GM18511 (cell line): ENCODE measurements around the gene ASCC2.
"Not testable (repeated sequence)": the region's sequence is repeated elsewhere in the genome, so short reads cannot be mapped to it uniquely, and the experiment has no call there.

Source experiments
- ATAC-seq: cut with Tn5 transposase; IDR thresholded peaks from one replicate; pipeline ENCODE4 v1.9.1; 2021; ENCODE audit warnings: mild to moderate bottlenecking, moderate library complexity; ENCODE audit not compliant: unreplicated experiment

The ASCC2 gene

DNA sequence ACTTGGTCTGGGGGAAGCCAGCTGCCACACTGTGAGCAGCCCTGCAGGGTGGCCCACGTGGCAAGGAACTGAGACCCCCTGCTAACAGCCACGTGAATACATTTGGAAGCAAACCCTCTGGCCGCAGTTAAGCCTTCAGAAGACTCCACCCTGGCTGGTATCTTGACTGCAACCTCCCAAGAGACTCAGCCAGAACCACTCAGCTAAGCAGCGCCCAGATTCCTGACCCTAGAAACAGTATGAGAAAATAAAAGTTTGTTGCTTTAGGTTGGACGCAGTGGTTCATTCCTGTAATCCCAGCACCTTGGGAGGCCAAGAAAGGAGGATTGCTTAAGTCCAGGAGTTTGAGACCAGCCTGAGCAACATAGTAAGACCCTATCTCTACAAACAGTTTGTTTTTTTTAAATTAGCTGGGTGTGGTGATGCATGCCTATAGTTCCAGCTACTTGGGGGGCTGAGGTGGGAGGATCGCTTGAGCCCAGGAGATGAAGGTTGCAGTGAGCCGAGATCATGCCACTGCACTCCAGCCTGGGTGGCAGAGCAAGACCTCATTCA, 79.9 kb downstream of the ASCC2 start:
- ATAC-seq: no peak

DNA sequence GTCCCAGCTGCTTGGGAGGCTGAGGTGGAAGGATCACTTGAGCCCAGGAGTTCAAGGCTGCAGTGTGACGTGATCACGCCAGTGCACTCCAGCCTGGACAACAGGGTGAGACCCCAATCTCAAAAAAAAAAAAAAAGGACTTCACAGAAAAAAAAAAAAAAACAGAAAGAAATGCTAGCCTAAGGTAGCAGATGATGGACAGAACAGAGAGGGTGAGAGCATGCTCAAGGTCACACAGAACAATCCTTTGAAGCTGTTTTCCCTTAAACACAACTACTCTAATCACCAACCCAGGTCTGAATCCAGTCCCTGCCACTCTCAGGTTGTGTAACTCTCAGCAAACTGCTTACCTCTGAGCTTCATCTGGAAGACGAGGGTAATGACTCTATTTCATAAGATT, 81.0 kb downstream of the ASCC2 start:
- ATAC-seq: no peak

DNA sequence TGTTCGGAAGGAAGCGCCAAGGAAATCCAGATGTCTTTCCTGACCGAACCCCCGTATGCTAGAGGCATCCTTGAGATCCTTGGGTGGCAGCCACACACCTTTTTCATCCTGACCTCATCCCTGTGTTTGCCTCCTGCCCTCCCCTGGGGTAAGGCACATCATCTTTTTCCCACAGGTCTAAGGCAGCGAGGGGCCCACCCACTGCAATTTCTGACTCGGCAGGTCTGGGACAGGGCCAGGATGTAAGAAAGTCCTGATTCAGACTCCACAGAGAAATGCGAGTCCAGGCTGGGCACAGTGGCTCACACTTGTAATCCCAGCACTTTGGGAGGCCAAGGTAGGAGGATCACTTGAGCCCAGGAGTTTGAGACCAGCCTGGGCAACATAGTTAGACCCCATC, 81.7 kb downstream of the ASCC2 start:
- no peak for ATAC-seq

DNA sequence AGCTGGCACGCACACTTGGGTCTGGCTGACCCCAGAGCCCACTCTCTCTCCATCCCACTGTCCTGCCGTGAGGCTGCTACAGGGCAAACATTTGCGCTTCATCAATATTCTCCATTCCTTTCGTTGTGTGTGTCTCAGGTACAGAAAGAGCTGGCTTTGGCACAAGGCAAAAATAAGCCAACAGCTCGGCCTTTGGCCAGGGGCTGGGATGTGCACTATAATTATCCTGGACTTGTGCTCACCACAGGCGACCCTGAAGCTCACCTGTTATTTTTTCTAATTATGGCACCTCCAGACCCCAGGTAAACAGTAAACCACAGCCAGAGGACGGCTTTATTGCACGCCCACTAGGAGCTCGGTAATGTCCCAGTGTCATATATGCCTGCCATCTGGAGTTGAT, 82.2 kb downstream of the ASCC2 start:
- no peak for ATAC-seq

DNA sequence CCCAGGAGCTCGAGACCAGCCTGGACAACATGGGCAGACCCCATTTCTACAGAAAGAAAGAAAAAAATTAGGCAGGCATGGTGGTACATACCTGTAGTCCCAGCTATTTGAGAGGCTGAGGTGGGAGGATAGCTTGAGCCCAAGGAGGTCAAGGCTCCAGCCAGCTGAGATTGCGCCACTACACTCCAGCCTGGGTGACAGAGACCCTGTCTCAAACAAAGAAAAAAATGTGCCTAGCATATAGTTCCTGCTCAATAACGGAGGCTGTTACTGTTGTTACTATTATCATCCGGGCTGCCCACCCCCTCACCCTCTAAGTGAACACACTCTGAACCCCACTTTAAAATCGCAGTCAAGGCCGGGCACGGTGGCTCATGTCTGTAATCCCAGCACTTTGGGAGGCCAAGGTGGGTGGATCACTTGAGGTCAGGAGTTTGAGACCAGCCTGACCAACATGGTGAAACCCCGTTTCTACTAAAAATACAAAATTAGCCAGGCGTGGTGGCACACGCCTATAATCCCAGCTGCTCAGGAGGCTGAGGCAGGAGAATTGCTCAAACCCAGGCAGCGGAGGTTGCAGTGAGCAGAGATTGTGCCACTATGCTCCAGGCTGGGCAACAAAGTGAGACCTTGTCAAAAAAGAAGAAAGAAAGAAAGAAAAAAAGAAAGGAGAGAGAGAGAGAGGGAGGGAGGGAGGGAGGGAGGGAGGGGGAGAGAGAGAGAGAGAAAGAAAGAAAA, 83.2 kb downstream of the ASCC2 start:
- ATAC-seq: not testable (repeated sequence)

DNA sequence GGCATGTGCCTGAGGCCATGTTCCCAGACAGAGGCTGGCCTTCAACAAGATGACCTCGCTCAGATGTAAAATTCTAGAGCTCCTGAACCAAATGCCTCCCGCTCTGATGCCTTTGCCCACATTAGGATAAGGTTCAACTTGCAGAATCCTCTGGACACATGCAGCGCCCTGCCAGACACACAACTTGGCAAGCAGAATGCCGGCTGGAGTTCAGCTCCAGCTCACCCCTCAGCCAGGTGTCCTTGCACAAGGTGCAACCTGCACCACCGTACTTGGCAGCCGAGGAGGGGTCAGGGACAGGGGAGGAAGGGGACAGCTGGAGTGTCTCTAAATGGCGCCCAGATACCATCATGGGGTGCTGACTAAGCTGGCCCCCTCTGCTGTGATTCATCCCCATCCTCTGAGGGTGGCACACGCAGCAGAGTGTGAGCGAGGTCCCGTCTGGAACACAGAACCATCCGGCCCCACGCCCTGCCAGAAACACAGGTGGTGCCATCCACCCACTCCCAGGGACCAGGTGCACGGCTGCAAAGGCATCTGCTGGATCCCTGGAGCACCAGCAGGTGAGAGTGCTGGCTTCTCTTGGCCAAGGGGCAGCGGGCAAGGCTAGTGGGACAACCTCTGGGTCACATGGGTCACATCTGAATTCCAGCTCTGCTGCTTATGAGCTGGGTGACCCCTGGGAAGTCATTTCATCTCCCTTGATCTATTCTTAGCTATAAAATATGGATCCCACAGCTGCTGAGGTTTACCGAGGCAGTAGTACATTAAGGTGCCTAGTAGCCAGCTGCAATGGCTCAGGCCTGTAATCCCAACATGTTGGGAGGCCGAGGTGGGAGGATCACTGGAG, 84.0 kb downstream of the ASCC2 start:
- no peak for ATAC-seq

DNA sequence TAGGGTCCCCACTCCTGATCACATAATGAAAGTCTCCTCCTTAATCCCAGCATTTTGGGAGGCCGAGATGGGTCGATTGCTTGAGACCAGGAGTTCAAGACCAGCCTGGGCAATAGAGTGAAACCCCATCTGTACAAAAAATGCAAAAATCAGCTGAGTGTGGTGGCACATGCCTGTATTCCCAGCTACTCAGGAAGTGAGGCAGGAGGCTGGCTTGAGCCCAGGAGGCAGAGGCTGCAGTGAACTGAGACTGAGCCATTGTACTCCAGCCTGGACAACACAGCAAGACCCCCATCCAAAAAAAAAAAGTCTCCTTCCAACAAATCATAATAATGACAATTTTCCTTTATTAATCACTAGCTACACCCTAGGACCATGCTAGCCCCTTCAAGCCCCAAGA, 86.4 kb downstream of the ASCC2 start:
- no peak for ATAC-seq

DNA sequence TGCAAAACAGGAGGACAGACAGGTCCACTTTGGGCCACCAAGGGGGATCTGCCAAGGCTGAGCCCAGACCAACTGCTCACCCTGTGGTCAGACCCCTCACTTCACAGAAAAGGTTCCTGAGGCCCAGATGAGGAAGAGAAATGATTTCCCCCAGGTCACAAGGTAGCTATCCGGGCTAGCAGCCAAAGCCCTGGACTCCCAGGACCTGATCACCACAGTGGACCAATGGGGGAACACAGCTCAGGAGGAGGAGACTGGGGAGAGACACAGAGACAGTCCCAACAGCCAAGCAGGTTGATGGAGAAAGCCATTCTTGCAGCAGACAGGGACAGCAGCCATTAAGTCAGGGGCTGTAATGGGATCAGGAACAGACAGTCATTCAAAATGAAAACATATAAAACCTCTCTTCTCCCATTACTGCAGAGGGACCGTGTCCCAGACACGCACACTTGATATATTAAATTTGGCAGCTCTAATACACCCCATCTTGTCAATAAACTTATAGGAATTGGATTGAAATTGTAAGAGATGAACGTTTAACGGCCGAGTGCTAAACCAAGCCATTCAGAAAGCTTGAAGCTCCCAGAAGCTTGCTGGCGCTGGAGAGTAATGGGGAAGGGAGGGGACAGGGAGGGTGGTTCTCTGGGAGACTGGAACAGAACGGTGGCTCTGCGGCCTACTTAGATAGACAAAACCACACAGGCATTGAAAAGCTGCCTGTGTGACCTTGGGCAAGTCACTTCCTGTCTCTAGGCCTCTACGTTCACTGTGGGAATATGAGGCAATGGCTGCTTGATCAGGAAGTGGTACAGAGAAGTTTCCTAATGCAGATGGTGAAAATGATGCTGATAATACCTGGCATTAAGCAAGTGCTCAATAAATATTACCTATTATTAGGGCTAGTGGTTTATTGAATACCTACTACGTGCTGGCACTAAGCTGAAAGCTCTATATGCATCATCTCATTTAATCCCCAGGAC, 87.2 kb downstream of the ASCC2 start:
- ATAC-seq: no peak

DNA sequence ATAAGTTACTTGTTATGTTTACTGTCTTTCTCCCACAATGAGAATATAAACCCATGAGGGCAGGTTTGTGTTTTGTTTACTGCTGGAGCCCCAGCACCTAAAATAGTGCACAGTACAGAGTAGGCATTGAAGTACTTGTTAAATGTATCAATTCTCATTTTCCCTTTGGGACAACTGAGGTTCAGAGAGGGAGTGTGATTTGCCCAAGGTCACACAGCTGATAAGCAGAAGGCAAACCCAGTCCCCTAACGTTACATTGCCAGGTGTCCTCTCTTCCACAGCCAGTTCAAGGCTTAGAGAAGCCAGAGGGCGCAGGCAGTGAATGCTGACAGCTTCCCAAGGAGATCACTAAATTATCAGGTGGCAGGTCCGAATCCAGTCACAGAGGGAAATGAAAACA, 88.0 kb downstream of the ASCC2 start:
- no peak for ATAC-seq

DNA sequence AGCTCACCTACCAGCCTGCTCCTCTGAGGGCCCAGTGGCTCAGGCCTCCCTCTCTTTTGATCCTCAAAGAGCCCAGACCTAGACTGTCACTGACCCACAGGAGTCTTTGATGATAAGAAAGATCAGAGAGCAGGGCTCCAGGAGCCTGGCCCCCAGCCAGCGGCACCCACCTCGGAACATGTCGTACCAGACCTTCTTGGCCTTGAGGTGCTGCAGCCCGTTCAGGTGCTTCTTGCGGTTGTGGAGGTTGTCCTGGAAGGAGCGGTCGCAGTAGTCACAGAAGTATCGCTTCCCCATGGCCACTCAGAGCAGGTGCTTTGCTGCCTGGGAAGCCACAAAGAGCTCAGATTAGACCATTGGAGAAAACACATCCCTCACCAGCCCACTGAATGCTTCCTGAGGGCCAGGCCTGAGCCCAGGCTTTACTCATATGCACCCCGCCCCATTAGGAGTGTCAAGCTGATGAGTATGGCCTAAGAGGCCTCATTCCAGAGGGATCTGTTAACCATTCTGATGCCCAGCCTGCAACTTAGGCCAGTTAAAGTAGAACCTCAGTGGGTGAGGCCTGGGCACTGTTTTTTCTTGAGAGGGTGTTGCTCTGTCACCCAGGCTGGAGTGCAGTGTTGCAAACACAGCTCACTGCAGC, 89.7 kb downstream of the ASCC2 start:
- ATAC-seq: no peak

DNA sequence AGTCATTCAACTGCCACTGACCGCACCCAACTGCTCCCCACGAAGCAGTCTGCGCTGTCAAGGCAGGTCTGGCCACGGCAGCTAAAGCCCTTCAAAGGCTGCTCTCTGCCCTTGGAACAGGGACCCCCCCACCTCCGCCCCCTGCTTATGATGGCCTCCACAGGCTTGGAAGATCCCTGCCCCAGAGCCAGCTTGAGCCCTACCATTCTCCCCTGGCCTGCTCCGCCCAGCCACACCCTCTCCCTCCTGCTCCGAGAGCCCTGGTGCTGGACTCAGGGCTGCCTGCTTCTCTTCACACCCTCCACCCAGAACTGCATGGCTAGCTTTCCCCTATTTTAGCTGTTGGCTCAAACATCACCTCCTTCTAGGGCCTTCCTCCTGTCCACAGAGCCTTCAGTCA, 90.2 kb downstream of the ASCC2 start:
- ATAC-seq: no peak

DNA sequence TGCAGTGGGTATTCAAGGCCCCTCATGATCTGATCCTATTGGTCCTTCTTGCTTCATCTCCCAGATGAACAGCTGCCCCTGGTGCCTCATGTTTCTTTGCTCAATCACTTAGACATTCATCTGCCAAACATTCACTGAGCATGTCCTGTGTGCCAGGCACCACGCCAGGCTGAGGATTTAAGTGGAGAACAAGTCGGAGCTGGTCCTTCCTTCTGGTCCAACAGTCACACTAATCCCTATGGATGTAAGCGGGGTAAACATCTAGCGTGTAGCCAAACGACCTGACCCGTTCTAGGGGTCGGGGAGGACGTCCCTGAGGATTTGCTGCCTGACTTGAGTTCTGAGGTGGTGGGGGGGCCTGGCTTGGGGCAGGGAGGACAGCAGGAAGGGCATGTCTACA, 93.2 kb downstream of the ASCC2 start:
- no peak for ATAC-seq

DNA sequence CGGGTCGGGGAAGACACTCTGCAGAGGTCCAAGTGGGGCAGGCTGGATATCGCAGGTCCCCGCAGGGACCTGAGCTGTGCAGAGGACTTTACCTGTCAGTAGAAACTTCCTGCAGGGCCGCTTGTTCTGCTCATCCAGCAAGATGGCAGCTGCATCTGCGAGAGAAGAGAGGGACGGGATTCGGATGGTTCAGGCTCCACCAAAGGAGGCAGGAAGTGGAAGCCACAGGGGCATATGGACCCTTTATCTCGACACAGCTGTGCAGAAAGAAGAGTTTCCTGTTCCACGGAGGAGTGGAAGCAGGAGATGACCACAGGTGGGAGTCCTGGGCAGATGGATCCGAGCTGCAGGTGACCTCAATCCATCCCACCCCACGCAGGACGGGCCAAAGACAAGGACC, 95.7 kb downstream of the ASCC2 start:
- no peak for ATAC-seq

DNA sequence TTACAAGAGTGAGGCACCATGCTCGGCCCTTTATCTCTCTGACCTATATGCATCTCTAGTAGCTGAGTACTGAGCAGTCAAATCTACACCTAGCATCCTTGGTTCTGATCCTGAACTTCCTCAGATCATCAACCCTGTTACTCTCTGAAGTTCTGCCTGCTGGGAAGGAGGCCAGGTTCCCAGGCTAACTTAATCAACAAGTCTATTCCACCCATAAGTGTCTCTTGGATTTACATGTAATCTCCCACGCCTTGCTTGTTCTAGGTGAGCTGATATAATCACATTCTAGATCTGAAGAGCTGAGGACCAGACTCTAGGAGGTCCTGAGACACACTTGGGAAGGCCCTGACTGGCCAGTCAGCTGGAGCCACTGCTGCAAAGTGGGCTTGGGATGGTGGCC, 96.1 kb downstream of the ASCC2 start:
- ATAC-seq: no peak

DNA sequence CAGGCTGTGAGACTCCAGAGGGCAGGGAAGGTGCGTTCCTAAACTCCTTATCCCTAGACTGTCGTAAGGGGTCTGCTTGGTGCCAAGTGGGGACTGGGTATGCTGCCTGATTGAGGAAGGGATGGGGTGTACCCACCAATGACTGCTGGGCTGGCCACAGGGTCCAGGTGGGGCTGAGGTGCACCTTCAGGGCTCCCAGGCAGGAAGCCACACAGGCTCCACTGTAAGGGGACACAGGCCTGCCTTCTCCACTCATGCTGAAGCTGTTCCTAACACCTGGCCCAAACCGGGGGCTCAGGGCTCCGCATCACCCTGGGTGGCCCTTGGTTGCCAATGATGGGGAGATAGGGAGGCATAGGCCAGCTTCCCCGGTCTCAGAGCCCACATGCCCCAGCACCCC, 97.9 kb downstream of the ASCC2 start:
- no peak for ATAC-seq

DNA sequence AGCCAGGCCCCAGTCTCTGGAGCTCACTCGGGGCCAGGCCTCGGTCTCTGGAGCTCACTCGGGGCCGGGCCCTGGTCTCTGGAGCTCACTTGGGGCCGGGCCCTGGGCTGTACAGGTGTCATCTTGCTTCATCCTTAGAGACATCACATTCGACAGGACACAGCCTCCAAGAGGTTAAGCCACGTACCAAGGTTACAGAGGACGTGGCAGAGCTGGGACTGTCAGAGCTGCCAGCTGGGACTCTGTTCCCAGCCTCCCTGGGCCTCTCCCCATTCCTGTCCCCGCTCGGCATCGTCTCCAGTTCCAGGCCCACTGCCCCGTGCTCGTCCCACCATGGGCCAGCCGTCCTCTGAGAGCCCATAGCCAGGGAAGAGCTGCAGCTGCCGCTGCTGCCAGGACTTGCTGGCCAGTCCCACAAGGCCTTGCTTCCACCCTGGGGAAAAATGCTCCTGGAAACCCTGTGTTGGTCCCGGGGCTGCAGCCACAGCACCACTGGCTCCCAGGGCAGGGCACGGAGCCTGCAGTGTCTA, 98.7 kb downstream of the ASCC2 start:
- ATAC-seq: no peak
